Stimulated activated effector memory CD8-positive, alpha-beta T cell treated with anti-CD3 and anti-CD28 coated beads, Interleukin-12 subunit alpha, Interleukin-12 subunit beta, amount 100 ng/mL, for 72 hours (primary cell): Measurements from ENCODE around the gene BDKRB1.

Source experiments
- ATAC-seq: fragments of 150-1000 bp; cut with Tn5 transposase; 2 replicates; pipeline ENCODE4 v1.10.0; 2021
- DNase-seq, 2 donors: peaks; one replicate each; pipeline ENCODE4 v3.0.0; 2021 to 2022; ENCODE audit warnings: low spot score in 2 of 2
- H3K27ac Mint-ChIP-seq: one replicate; pipeline ENCODE4 v1.8.0; 2022; ENCODE audit warnings: mild to moderate bottlenecking, mixed read lengths
- H3K36me3 Mint-ChIP-seq: one replicate; pipeline ENCODE4 v1.8.0; 2022; ENCODE audit warnings: mild to moderate bottlenecking, mixed read lengths
- H3K4me1 Mint-ChIP-seq: one replicate; pipeline ENCODE4 v1.8.0; 2022; ENCODE audit warnings: mixed read lengths
- H3K4me3 Mint-ChIP-seq: one replicate; pipeline ENCODE4 v1.8.0; 2022; ENCODE audit warnings: mild to moderate bottlenecking, mixed read lengths
- H3K9me3 Mint-ChIP-seq: one replicate; pipeline ENCODE4 v1.8.0; 2022; ENCODE audit warnings: mixed read lengths

Gene BDKRB1

DNA sequence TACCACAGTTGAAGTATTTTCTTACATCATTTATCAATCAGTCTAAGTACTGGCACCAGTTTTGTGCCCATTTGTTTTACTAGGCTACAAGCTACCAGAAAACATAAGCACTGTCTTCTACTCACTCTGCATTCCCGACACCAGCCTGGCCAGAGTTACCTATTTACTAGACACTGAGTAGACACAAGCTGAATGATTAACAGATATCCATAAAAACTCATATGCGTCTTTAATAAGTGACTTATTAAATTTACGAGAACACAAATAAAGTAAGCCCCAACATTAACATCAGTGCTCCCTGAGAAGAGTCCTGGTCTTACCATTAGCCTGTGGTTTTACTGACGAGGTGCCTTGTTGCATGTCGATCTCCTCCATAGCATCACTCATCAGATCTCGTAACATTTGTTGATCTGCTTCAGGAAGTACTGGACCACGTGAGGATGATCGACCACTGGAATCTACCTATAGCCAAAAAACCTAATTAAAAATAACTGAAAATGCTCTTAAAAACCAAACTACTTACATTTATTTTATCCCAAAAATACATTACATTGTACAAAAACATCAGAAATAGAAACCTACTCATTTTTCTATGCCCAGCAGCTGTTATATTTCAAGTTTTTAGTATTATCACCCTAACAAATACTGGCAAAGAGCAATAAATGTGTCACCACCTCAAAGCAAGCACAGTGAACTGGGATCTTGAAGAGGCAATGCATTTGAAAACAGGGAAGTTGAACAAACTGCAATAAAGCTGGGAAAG, 53.3 kb downstream of the BDKRB1 start:
- no peak overlapping the region for H3K4me3 Mint-ChIP-seq
- H3K36me3 Mint-ChIP-seq, result peaks cover 99% of the 10 kb centered on the region
- DNase-seq (no peak), ATAC-seq (no peak)
- no peaks in the 10 kb centered on the region for H3K9me3 Mint-ChIP-seq
- peak overlapping the region; percentile 3 for H3K27ac Mint-ChIP-seq
- no peaks in the 10 kb centered on the region for H3K4me1 Mint-ChIP-seq

DNA sequence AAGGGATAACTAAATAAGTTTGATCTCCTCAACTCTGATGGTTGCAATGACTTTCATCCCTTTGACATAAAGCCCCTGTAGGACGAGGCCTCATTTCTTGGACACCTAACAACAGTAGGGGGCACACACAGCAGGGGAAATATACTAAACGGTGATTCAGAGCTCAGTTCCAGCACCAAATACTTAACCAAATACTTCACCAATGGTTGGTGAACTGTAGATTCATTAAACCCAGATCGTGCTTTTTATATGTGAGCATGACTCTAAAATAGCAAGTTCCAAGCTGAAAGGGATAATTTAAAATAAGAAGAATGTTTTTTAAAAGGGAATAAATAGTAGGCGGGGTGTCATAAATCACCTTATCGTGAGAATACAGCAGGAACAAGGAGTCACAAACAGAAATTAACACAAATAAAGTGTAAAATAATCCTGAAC, 53.9 kb downstream of the BDKRB1 start:
- Mint-ChIP-seq H3K9me3 (no peaks in the 10 kb centered on the region), H3K4me3 (no peak overlapping the region), H3K36me3 (peaks cover 99% of the 10 kb centered on the region), H3K27ac (no peak overlapping the region), H3K4me1 (no peaks in the 10 kb centered on the region)
- DNase-seq (no peak), ATAC-seq (no peak)

DNA sequence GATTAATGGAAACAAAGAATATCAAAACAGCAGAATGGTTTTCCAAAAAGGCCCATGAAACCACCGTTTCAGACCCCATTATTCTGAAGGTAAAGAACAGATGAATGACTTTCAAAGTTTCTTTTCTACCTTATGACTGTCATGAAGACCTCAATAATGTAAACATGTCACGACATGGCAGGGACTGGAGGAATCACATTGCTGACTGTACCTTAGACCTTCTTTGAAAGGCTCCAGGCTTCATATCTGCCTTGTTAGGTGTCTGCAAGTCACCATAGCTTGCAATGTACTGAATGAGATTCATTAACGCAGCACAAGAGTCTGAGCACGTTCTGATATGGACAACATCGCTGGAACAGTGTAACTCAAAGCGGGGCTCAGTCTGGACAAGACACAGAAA, 54.9 kb downstream of the BDKRB1 start:
- no peak for ATAC-seq
- DNase-seq, result no peak
- Mint-ChIP-seq H3K9me3 (no peaks in the 10 kb centered on the region), H3K4me1 (no peaks in the 10 kb centered on the region), H3K4me3 (no peak overlapping the region), H3K27ac (no peak overlapping the region), H3K36me3 (peaks cover 99% of the 10 kb centered on the region)
